Type B pancreatic cell (in vitro differentiated cells): ENCODE data around the gene CXCR6. TPM values are rescaled to one million over a fixed set of nuclear protein-coding genes. Genes with fewer than 3 reads are reported as not detected.

ENCODE experiments used
- DNase-seq: peaks from one replicate; pipeline ENCODE4 v3.0.0; 2021; ENCODE audit warnings: mixed read lengths; ENCODE audit not compliant: unreplicated experiment; ENCODE audit errors: extremely low spot score
- H3K27ac Mint-ChIP-seq: 2 replicates; pipeline ENCODE4 v1.8.0; 2021; ENCODE audit warnings: mild to moderate bottlenecking, mixed read lengths
- H3K27me3 Mint-ChIP-seq: 2 replicates; pipeline ENCODE4 v1.8.0; 2021; ENCODE audit warnings: mixed read lengths
- H3K36me3 Mint-ChIP-seq: 2 replicates; pipeline ENCODE4 v1.8.0; 2021; ENCODE audit warnings: mixed read lengths
- H3K4me1 Mint-ChIP-seq: one replicate; pipeline ENCODE4 v1.8.0; 2021; ENCODE audit warnings: mixed read lengths; ENCODE audit not compliant: unreplicated experiment
- H3K4me3 Mint-ChIP-seq: 2 replicates; pipeline ENCODE4 v1.8.0; 2021; ENCODE audit warnings: mild to moderate bottlenecking, mixed read lengths
- H3K9me3 Mint-ChIP-seq: 2 replicates; pipeline ENCODE4 v1.8.0; 2021; ENCODE audit warnings: mixed read lengths
- CTCF ChIP-seq: fragments of 200-600 bp; sonication (generic); conservative IDR thresholded peaks from 2 replicates; pipeline ENCODE4 v1.5.0; 2021; ENCODE audit warnings: antibody characterized with exemption, mild to moderate bottlenecking
- total RNA-seq: library from RNA; stranded (reverse); gene quantifications from 2 replicates; pipeline ENCODE4 v1.2.1, GENCODE V29; 2021; ENCODE audit warnings: low replicate concordance

Gene CXCR6
- total RNA-seq, 1 donor from 2014 or later: not detected

- no peak overlapping the region for H3K4me3 Mint-ChIP-seq
- no peaks in the 10 kb centered on the region for H3K9me3 Mint-ChIP-seq
- H3K36me3 Mint-ChIP-seq: peaks cover 10% of the 10 kb centered on the region
- no peak overlapping the region for H3K27ac Mint-ChIP-seq
- no peak for DNase-seq
- TF ChIP-seq CTCF: no peak
- H3K27me3 Mint-ChIP-seq: no peaks in the 10 kb centered on the region
- H3K4me1 Mint-ChIP-seq: no peaks in the 10 kb centered on the region
Observed at GRCh38 chr3:45950686-45951600, 7.7 kb downstream of the CXCR6 start.

- Mint-ChIP-seq H3K27ac (no peak overlapping the region), H3K36me3 (peaks cover 10% of the 10 kb centered on the region), H3K4me1 (no peaks in the 10 kb centered on the region), H3K4me3 (no peak overlapping the region), H3K27me3 (no peaks in the 10 kb centered on the region), H3K9me3 (no peaks in the 10 kb centered on the region)
- DNase-seq: no peak
- no peak for TF ChIP-seq CTCF
Observed at GRCh38 chr3:45951946-45952345, 8.7 kb downstream of the CXCR6 start.

GRCh38 chr3:45952456-45952855, 9.2 kb downstream of the CXCR6 start:
- TF ChIP-seq CTCF: no peak
- H3K9me3 Mint-ChIP-seq: no peaks in the 10 kb centered on the region
- no peak overlapping the region for H3K27ac Mint-ChIP-seq
- no peaks in the 10 kb centered on the region for H3K27me3 Mint-ChIP-seq
- H3K36me3 Mint-ChIP-seq: peaks cover 10% of the 10 kb centered on the region
- H3K4me3 Mint-ChIP-seq: no peak overlapping the region
- no peak for DNase-seq
- no peaks in the 10 kb centered on the region for H3K4me1 Mint-ChIP-seq

- DNase-seq: no peak
- no peak for TF ChIP-seq CTCF
- no peaks in the 10 kb centered on the region for H3K27me3 Mint-ChIP-seq
- no peak overlapping the region for H3K4me3 Mint-ChIP-seq
- H3K27ac Mint-ChIP-seq: no peak overlapping the region
- peaks cover 10% of the 10 kb centered on the region for H3K36me3 Mint-ChIP-seq
- H3K4me1 Mint-ChIP-seq: no peaks in the 10 kb centered on the region
- no peaks in the 10 kb centered on the region for H3K9me3 Mint-ChIP-seq
Observed at GRCh38 chr3:45953536-45953935, 10.3 kb downstream of the CXCR6 start.

GRCh38 chr3:45954306-45954705, 11.0 kb downstream of the CXCR6 start:
- H3K9me3 Mint-ChIP-seq: no peaks in the 10 kb centered on the region
- H3K4me1 Mint-ChIP-seq: no peaks in the 10 kb centered on the region
- no peaks in the 10 kb centered on the region for H3K27me3 Mint-ChIP-seq
- DNase-seq: no peak
- H3K36me3 Mint-ChIP-seq: peaks cover 14% of the 10 kb centered on the region
- no peak for TF ChIP-seq CTCF
- H3K4me3 Mint-ChIP-seq: no peak overlapping the region
- no peak overlapping the region for H3K27ac Mint-ChIP-seq
